ENCODE data around the gene CTSH. TPM values are rescaled to one million over a fixed set of nuclear protein-coding genes. Genes with fewer than 3 reads are reported as not detected.
A peak's percentile ranks its signal among the peaks of the same experiment; 100 is the strongest.

CTSH gene
- total RNA-seq, 2 experiments from 2014 or later = 11.2 to 15.1 TPM

DNA sequence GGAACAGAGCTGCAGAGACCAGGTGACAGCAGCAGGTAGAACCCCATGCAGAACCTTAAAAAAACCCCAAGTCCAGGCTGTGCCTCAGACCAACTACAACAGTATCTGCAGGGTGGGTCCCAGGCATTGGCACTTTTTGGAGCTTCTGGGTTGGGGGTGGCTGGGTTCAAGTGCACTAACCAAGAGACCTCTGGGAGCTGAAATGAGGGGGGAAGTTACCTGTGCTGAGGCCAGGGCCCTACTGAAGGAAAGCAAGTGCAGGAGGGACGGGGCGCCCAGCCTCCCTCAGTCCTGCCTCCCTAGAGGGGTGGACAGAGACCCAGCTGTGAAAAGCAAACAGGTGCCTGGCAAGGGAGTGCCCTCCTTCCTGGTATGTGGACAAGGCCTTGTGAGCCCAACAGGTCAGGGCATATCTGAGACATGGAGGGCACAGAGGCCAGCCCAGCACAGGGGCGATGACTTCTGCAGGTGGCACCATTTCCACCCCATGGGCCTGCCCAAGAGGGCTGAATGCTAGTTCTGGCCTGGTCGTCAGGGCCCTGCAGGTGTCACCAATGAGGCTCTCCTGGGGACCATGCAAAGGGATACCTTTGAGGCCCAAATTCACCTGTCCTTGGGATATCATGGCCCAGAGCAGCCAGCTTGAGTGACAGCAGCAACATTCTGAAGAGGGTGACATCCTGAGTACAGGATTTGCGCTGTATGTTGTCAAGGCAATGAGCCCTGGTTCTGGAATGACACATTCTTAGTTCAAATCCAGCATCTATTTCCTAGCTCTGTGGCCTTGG lies 18.7 kb downstream of the CTSH start:
- H3K4me1 Mint-ChIP-seq = no peaks in the 10 kb centered on the region
- no peaks in the 10 kb centered on the region for H3K9me3 Mint-ChIP-seq (ENCODE audit: low read depth)
- CTCF ChIA-PET = interaction anchor here (1.6 kb wide), 1 partner anchor 15 kb away, joined by 5 read pairs; no protein-coding TSS in a partner anchor
- no peak for DNase-seq
- intact Hi-C loops (cut with DNase I, micrococcal nuclease) = no loop called here
- H3K36me3 Mint-ChIP-seq (ENCODE audit: low read depth) = peaks cover 16% of the 10 kb centered on the region
- no peaks in the 10 kb centered on the region for H3K27me3 Mint-ChIP-seq
- H3K4me3 Mint-ChIP-seq = no peak overlapping the region
- no peak for ATAC-seq
- POLR2A ChIA-PET = no interaction called here
- H3K27ac Mint-ChIP-seq = no peak overlapping the region

DNA sequence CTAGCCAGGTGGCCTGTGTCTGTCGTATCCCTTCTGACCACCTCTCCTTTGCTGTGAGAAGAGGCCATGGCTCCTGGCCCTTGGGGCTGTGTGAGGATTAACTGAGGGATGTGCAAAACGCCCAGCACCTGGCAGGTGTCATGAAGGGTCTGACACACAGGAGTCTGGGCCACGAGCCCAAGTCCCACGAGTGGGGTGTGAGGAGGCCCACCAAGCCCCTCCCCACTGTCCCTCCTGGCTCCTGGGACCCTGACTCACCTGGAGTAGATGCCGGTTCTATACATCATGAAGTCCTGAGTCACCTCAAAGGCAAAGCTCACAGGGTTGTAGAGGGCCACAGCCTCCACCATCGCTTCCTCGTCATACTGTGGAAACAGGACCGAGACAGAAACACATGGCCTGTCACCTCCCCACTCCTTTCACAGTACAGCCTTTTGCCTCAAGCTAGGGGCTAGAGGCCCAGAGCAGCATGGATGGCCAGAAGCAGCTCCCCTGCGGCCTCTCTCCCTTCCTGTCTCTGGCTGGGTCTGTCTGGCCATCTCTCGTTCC lies 19.7 kb downstream of the CTSH start:
- H3K4me1 Mint-ChIP-seq = no peaks in the 10 kb centered on the region
- peaks cover 18% of the 10 kb centered on the region for H3K36me3 Mint-ChIP-seq (ENCODE audit: low read depth)
- ATAC-seq (no peak), DNase-seq (no peak)
- intact Hi-C loops (cut with DNase I, micrococcal nuclease) = no loop called here
- no peak overlapping the region for H3K4me3 Mint-ChIP-seq
- ChIA-PET POLR2A (no interaction called here), CTCF (interaction anchor here (0.6 to 1.6 kb wide), 2 partner anchors 14 to 47 kb away, joined by 3 to 5 read pairs; no protein-coding TSS in a partner anchor)
- H3K9me3 Mint-ChIP-seq (ENCODE audit: low read depth) = no peaks in the 10 kb centered on the region
- no peaks in the 10 kb centered on the region for H3K27me3 Mint-ChIP-seq
- H3K27ac Mint-ChIP-seq = no peak overlapping the region

DNA sequence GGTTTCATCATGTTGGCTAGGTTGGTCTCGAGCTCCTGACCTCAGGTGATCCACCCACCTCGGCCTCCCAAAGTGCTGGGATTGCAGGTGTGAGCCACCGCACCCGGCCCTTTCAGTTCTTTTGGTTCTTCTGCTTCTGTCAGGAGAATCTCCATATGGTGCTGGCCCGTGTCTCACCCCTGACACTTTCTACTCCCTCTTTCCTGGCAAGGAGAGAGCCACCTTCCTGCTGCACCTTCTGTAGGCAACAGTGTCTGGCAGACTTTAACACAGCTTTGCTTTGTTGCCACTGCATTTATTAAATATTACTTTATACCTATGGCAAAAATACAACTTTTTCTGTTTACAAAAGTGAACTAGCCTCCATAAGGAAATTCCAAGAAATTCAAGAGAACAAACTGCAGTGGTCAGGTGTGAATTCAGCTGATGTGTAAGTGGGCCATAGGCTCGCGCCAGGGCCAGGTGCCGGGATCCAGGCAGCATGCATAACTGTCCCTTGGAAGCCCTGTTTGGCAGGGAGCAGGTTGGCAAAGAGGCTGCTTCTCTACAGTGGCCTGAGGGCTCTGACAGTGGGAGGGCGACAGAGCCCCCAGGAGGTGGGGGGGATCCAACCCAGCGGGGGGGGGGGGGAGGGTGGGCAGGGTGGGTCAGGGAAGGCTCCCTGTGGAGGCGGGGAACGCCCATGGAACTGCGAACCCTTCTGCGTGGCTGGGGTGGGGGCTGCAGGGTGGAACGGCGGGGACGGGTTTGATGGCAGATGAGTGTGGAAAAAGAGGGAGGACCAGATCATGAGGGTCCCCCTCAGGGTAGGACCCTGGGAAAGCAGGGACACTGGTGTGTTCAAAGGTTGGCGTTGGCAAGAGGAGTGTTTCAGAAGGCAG lies 21.1 kb downstream of the CTSH start:
- intact Hi-C loops (cut with DNase I, micrococcal nuclease) = no loop called here
- peaks cover 22% of the 10 kb centered on the region for H3K36me3 Mint-ChIP-seq (ENCODE audit: low read depth)
- H3K27me3 Mint-ChIP-seq = no peaks in the 10 kb centered on the region
- no peak for DNase-seq
- no peaks in the 10 kb centered on the region for H3K9me3 Mint-ChIP-seq (ENCODE audit: low read depth)
- ChIA-PET POLR2A (no interaction called here), CTCF (interaction anchor here (0.6 kb wide), 1 partner anchor 185 kb away, joined by 4 read pairs; no protein-coding TSS in a partner anchor)
- no peak overlapping the region for H3K4me3 Mint-ChIP-seq
- no peak for ATAC-seq
- no peak overlapping the region for H3K27ac Mint-ChIP-seq
- H3K4me1 Mint-ChIP-seq = no peaks in the 10 kb centered on the region

DNA sequence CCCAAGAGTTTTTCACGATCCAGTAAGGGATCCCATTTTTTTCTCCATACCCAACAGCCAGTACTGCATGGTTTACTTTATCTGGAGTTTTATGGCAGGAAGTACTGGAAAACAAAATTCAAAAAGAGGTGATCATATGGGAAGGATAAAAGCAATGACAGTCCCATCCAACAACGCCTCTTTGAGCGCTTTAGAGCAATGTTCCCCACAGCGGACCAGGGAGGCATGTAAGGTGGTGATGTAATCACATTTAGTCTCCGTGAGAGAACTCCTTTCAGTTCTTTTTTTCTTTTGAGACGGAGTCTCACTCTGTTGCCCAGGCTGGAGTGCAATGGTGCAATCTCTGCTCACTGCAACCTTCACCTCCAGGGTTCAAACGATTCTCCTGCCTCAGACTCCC lies 21.8 kb downstream of the CTSH start:
- ChIA-PET POLR2A (no interaction called here), CTCF (interaction anchor here (0.9 to 1.2 kb wide), 3 partner anchors 12 to 17 kb away, joined by 3 read pairs; no protein-coding TSS in a partner anchor)
- Mint-ChIP-seq H3K9me3 (ENCODE audit: low read depth) (no peaks in the 10 kb centered on the region), H3K27me3 (no peaks in the 10 kb centered on the region), H3K36me3 (ENCODE audit: low read depth) (peaks cover 26% of the 10 kb centered on the region), H3K4me3 (no peak overlapping the region), H3K4me1 (no peaks in the 10 kb centered on the region), H3K27ac (no peak overlapping the region)
- intact Hi-C loops (cut with DNase I, micrococcal nuclease) = no loop called here
- ATAC-seq (no peak), DNase-seq (no peak)

DNA sequence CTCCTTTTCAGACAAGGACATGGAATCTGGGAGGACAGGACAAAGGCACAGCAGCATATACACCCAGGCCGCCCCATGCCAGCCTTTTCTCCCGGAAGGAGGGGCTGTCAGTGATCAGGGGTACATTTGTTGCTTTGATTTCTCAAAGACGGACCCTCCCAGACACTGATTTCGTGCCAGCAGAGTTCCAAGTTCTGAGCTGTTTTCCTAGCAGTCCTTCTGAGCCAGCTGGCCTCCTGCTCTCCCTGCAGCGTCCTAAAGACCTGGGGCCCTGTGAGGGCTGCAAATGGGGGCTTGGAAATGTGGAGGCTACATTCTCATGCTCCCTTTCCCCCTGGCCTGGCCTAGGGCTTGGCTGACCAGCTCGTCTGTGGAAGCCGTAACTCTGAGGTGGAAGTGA lies 22.3 kb downstream of the CTSH start:
- H3K9me3 Mint-ChIP-seq (ENCODE audit: low read depth) = no peaks in the 10 kb centered on the region
- no peak for ATAC-seq
- intact Hi-C loops (cut with DNase I, micrococcal nuclease) = no loop called here
- ChIA-PET CTCF (interaction anchor here (0.9 to 1.3 kb wide), 4 partner anchors 10 to 17 kb away, joined by 3 read pairs; no protein-coding TSS in a partner anchor), POLR2A (no interaction called here)
- H3K4me1 Mint-ChIP-seq = no peaks in the 10 kb centered on the region
- H3K36me3 Mint-ChIP-seq (ENCODE audit: low read depth) = peaks cover 28% of the 10 kb centered on the region
- no peak for DNase-seq
- no peak overlapping the region for H3K27ac Mint-ChIP-seq
- no peaks in the 10 kb centered on the region for H3K27me3 Mint-ChIP-seq
- no peak overlapping the region for H3K4me3 Mint-ChIP-seq

DNA sequence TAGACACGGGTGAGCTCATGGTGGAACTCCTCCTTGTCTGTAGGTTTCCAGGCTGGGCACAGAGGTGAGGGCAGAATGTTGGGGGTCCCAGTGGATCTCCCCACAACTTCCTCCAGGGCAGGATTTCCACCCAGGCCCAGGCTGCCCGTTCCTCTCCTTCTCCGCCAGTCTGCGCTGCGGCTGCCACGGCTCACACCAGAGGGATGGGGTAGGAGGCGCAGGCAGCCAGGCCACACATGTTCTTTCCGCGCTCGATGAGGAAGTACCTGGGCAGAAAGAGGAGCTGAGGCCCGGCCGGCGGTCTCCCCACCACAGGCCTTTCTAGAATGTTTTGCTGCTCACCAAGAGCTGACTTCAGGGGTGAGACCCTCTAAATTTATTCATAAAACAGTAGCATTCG lies 22.9 kb downstream of the CTSH start:
- H3K36me3 Mint-ChIP-seq (ENCODE audit: low read depth) = peaks cover 27% of the 10 kb centered on the region
- DNase-seq (no peak), ATAC-seq (no peak)
- H3K27ac Mint-ChIP-seq = no peak overlapping the region
- no peaks in the 10 kb centered on the region for H3K9me3 Mint-ChIP-seq (ENCODE audit: low read depth)
- intact Hi-C loops (cut with DNase I, micrococcal nuclease) = no loop called here
- ChIA-PET POLR2A (no interaction called here), CTCF (interaction anchor here (0.7 to 1.3 kb wide), 5 partner anchors 9 to 350 kb away, joined by 3 read pairs; no protein-coding TSS in a partner anchor)
- no peak overlapping the region for H3K4me3 Mint-ChIP-seq
- H3K4me1 Mint-ChIP-seq = no peaks in the 10 kb centered on the region
- no peaks in the 10 kb centered on the region for H3K27me3 Mint-ChIP-seq

DNA sequence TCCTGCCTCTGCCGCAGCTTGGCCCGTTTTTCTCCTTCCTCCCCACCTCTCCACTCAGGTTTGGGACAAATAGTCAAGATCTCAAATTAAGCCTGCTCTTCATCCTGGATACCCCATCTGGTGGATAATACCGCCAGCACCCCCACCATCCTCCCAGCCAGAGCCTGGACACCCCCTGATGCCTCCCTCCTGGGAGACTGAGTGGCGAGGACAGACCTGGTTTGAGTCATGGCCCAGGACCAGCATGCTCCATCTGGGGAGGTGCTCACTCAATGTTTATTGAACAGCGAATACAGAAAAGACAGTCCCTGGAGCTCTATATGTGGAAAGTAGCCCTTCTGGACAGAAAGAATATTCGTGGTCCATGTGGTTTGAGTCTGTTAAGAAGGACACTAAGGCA lies 23.3 kb downstream of the CTSH start:
- DNase-seq (no peak), ATAC-seq (no peak)
- intact Hi-C loops (cut with DNase I, micrococcal nuclease) = no loop called here
- POLR2A ChIA-PET = no interaction called here
- CTCF ChIA-PET = interaction anchor here (0.5 to 1.3 kb wide), 3 partner anchors 9 to 350 kb away, joined by 3 read pairs; no protein-coding TSS in a partner anchor
- H3K27ac Mint-ChIP-seq = no peak overlapping the region
- H3K4me1 Mint-ChIP-seq = no peaks in the 10 kb centered on the region
- H3K9me3 Mint-ChIP-seq (ENCODE audit: low read depth) = no peaks in the 10 kb centered on the region
- H3K27me3 Mint-ChIP-seq = no peaks in the 10 kb centered on the region
- H3K4me3 Mint-ChIP-seq = no peak overlapping the region
- H3K36me3 Mint-ChIP-seq (ENCODE audit: low read depth) = peaks cover 24% of the 10 kb centered on the region

DNA sequence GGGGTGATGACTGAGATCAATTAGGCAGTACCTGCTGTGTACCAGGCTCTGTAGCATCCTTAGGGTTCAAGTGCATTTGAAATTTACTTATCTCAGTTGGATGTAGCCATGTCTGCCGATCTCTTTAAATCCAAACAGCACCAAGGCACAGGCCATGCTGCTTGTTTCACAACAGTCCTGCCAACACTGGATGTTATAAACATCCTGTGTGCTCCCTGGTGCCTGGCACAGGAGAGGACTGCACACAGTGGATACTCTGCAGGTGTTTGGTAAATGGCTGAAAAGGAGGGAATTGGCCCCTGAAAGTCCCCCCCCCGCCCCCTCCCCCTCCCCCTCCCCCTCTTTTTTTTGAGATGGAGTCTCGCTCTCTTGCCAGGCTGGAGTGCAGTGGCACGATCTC lies 27.0 kb downstream of the CTSH start:
- ATAC-seq = no peak
- Mint-ChIP-seq H3K4me3 (no peak overlapping the region), H3K27ac (peak overlapping the region; percentile 19), H3K36me3 (ENCODE audit: low read depth) (peaks cover 28% of the 10 kb centered on the region), H3K4me1 (no peaks in the 10 kb centered on the region), H3K9me3 (ENCODE audit: low read depth) (no peaks in the 10 kb centered on the region), H3K27me3 (no peaks in the 10 kb centered on the region)
- ChIA-PET POLR2A (no interaction called here), CTCF (interaction anchor here (0.6 kb wide), 1 partner anchor 1113 kb away, joined by 3 read pairs; no protein-coding TSS in a partner anchor)
- intact Hi-C loops (cut with DNase I, micrococcal nuclease) = no loop called here
- no peak for DNase-seq

DNA sequence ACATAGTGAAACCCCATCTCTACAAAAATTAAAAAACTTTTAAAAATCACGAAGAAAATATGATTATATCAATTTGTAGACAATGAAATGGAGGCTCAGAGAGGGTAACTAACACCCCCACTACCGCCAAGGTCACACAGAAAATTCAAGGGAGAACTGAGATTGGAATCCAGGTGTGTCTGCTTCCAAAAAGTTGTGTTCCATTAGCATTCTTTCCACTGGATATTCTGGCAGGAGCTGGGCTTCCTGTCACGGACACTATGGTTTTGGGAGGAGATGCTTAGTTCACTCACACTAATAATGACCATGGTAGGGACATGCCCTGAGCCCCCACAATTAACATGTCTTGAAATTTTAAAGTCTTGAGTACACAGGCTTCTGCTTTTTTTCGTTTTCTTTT lies 28.8 kb downstream of the CTSH start:
- ChIA-PET POLR2A (no interaction called here), CTCF (no interaction called here)
- intact Hi-C loops (cut with DNase I, micrococcal nuclease) = no loop called here
- H3K4me3 Mint-ChIP-seq = no peak overlapping the region
- no peak overlapping the region for H3K27ac Mint-ChIP-seq
- ATAC-seq (no peak), DNase-seq (no peak)
- no peaks in the 10 kb centered on the region for H3K27me3 Mint-ChIP-seq
- no peaks in the 10 kb centered on the region for H3K4me1 Mint-ChIP-seq
- H3K36me3 Mint-ChIP-seq (ENCODE audit: low read depth) = peaks cover 28% of the 10 kb centered on the region
- no peaks in the 10 kb centered on the region for H3K9me3 Mint-ChIP-seq (ENCODE audit: low read depth)

DNA sequence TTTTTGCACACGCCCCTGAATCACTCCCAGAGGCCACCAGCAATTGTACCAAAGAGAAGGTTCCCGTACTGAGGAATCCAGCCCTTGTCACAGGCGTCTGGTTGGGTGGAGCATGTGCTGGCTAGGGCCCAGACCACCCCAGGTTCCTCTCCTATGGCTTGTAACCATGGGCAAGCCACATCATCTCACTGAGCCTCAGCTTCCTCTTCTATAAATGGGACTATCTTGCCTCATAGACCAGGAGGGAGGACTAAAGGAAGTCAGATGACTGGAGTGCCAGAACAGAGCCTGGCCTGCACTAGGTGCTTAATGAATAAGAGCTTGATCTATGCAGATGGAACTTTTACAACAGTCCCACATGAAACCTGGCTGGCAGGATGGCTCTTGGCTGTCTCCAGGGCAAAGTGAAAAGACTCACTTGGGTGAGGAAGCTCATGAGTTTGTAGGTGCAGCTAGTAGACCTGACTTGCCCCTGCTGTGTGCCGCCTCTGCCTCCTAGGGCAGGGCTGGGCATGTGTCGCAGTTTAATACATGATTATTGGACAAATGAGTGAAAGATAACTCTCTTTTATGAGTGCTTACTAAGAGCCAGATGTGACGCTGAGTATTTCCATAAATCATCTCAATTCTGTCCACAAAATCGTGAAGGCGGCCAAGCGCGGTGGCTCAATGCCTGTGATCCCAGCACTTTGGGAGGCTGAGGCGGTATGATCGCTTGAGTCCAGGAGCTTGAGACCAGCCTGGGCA lies 29.3 kb downstream of the CTSH start:
- intact Hi-C loops (cut with DNase I, micrococcal nuclease) = no loop called here

More for the DNA sequence above, 29.3 kb downstream of the CTSH start:
- ATAC-seq (no peak), DNase-seq (no peak)
- no peak overlapping the region for H3K4me3 Mint-ChIP-seq
- H3K36me3 Mint-ChIP-seq (ENCODE audit: low read depth) = peaks cover 31% of the 10 kb centered on the region
- CTCF ChIA-PET = no interaction called here
- H3K4me1 Mint-ChIP-seq = peaks cover 2% of the 10 kb centered on the region
- no peaks in the 10 kb centered on the region for H3K27me3 Mint-ChIP-seq
- POLR2A ChIA-PET = no interaction called here
- H3K27ac Mint-ChIP-seq = no peak overlapping the region
- H3K9me3 Mint-ChIP-seq (ENCODE audit: low read depth) = no peaks in the 10 kb centered on the region

Measured in activated CD4-positive, alpha-beta T cell treated with anti-CD3 and anti-CD28 coated beads for 36 hours (primary cell).